Dermis lymphatic vessel endothelial cell (primary cell): ENCODE results near the gene METAP1. TPM values are rescaled to one million over a fixed set of nuclear protein-coding genes. Genes with fewer than 3 reads are reported as not detected.

Experiments
- total RNA-seq: library from RNA; depleted of rRNA; stranded (reverse); fragments of >200 nt; gene quantifications from 2 replicates; pipeline ENCODE4 v1.2.1, GENCODE V29; 2014

METAP1 gene
- total RNA-seq, result 18.2 and 28.2 TPM in 2 replicates

GRCh38 chr4:98995183-98996055, at the start of gene METAP1:
Gene METAP1 (plus strand): TSS chr4:98995721. CDS start chr4:98995754, 33 bp downstream.

GRCh38 chr4:99088481-99089365, 93.2 kb downstream of the METAP1 start, which contains the start of gene ADH5:
Gene ADH5 (minus strand): TSS chr4:99088788. CDS start chr4:99088700, 88 bp downstream.

Other genes with a start within 250 kb of the METAP1 start
- gene EIF4E, start 66.6 kb upstream of the METAP1 start, total RNA-seq, result 147 and 193 TPM in 2 replicates
- gene ADH5, start 93.1 kb downstream of the METAP1 start, total RNA-seq, result 45.3 and 69.7 TPM in 2 replicates
- gene ADH4, start 148.6 kb downstream of the METAP1 start, total RNA-seq, result not detected in 2 replicates
- gene ADH6, start 223.5 kb downstream of the METAP1 start, total RNA-seq, result not detected in 2 replicates